A172 (cell line): Measurements from ENCODE around the gene MAMDC4. TPM values are rescaled to one million over a fixed set of nuclear protein-coding genes. Genes with fewer than 3 reads are reported as not detected.

Experiments used
- DNase-seq: peaks from one replicate; pipeline ENCODE4 v3.0.0-alpha.2; 2015; ENCODE audit warnings: low spot score
- total RNA-seq: library from RNA; depleted of rRNA; stranded (reverse); fragments of >200 nt; shearing (Covaris generic); gene quantifications from 2 replicates; pipeline ENCODE4 v1.2.3, GENCODE V29; 2014; rRNA removed

Gene MAMDC4
- total RNA-seq, 1 experiment from 2014 or later, result 7.3 TPM

DNA sequence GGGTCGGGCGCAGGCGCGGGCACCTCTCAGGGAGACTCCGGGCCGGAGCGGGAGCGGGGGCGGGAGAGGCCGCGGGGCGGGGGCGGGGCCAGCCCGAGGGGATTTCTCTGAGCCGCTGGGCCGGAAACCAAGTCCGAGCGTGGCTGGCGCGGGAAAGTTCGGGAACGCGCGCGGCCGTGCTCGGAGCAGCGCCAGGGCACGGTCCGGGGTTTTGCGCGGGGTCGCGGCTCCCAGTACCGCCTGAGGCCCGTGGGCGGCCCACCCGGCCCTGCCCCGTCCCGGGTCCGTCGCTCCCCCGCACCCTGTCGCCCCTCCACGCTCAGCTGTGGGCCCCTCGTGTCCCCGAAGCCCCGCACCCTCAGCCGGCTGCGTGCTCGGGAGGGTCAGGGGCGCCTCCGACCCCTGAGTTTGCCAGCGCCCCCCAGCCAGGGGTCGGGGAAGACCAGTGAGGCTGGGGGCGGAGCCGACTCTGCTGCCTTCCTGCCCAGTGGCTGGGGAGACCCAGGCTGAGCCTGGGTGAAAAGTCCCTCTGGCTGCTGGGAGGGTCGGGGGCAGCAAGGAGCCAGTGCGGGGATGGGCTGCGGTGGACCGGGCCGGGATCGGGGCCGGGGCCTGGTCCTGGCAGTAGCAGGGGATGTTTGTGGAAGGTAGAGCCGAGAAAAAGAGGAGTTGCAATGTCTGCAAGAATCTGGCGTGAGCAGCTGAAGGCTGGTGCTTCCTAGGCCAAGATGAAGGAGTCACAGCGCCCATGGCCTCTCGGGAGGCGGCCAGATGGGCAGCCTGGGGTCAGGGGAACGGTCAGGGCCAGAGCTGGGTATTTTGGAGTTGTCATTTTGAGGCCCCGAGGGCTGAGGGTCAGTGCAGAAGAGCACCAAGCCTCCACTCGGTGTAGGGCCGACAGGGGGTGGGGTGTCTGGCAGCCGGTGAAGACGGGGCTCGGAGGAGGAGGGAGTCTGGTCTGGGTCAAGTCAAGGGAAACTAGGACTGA lies 34.8 kb downstream of the MAMDC4 start:
- DNase-seq, result peak; percentile 42

DNA sequence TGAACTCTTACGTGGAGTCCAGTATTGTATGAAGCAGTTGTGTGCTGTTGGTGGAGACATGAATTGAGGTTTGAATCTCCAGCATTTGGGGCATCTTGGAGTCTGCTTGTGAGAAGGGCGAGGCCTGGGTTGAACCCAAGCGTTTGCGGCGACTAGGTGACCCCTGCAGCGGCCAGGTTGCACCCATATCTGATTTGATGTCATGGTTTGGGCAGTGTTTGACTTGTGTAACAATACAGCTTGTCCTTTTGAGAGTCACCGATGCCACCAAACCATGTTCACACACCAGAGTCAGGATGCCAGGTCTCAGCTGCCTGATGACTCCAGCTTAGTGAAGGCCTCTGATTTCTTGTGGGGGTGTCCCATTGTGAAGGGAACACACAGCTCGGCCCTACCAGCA lies 36.3 kb downstream of the MAMDC4 start:
- DNase-seq, result no peak

DNA sequence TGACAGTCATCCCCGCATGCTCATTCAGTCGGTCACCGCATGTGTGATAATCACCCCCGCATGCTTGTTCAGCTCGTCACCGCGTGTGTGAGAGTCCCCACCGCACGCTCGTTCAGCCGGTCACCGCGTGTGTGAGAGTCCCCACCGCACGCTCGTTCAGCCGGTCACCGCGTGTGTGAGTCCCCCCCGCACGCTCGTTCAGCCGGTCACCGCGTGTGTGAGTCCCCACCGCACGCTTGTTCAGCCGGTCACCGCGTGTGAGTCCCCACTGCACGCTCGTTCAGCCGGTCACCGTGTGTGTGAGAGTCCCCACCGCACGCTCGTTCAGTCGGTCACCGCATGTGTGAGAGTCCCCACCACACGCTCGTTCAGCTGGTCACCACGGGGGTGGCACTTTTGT lies 37.7 kb downstream of the MAMDC4 start:
- DNase-seq, result no peak

DNA sequence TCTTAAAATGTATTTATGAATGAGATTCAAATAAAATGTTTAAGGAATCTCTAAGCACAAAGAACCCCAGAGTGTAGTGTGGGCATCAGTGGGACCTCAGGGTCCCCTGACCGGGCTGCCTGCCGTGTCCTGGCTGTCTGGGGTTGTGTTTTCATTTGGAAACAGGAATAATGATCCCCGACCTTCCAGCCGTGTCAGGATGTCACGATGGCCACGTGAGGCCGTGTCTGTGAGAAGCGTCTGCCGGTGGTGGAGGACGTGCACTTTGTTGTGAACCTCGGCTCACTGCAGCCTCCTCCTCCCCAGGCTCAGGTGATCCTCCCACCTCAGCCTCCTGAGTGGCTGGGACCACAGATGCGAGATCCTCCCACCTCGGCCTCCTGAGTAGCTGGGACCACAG lies 38.5 kb downstream of the MAMDC4 start:
- no peak for DNase-seq

DNA sequence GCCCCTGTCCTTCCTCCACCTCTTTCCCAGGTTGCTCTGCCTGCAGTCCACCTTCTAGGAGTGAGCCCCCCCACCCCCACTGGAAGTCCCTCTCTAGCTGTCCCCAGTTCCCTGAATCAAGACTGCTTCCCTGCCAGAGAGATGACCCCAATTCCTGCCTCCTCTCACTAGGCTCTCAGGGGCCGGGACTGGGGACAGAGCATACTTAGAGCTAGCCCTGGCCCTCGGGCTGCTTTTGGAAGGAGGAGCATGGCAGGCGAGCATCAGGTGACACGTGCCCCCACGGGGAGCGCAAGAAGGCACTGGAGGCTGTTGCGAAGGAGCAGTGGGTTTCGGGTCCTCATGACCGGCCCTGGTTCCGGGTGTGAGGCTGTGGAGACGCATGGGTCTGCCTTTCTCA lies 43.9 kb downstream of the MAMDC4 start:
- DNase-seq, result no peak

DNA sequence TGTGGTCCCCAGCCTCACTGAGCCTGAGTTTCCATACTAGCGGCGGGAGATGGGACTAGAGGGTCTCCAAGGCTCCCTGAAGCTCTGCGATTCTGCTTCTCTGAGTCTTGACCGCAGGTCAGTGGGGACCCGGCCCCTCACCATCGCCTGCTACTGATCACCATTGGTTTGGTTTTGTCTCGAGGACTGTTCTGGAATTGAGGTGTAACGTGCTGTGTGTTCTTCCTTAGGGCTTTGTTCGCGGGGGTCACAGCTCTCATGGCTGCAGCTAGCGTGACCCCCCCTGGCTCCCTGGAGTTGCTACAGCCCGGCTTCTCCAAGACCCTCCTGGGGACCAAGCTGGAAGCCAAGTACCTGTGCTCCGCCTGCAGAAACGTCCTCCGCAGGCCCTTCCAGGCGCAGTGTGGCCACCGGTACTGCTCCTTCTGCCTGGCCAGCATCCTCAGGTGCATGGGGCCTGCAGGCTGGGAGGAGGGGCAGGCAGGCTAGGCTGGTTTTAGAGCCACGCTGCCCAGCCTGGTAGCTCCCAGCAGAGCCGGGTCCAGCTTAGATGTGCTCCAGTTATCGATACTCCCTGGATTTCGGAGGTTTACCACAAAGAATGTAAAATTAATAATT lies 46.4 kb downstream of the MAMDC4 start:
- DNase-seq, result no peak

DNA sequence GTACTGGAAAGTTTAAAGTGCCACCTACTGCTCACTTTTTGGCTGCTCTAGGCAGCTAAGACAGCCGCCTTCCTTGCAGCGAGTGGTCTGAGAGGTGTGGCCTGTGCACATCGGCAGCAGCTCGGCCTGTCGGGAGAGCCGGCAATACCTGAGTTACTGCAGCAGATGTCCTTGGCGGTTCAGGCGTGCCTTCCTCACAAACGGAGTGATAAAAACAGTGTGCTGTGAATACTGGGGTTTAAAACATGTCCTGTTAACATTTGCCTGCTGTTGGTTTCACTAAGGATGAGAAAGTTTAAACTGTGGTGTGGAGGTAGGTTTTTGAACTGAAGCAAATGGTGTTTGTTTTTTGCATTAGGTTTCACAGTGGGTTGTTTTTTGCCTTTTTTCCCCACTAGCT lies 47.0 kb downstream of the MAMDC4 start:
- DNase-seq, result no peak

DNA sequence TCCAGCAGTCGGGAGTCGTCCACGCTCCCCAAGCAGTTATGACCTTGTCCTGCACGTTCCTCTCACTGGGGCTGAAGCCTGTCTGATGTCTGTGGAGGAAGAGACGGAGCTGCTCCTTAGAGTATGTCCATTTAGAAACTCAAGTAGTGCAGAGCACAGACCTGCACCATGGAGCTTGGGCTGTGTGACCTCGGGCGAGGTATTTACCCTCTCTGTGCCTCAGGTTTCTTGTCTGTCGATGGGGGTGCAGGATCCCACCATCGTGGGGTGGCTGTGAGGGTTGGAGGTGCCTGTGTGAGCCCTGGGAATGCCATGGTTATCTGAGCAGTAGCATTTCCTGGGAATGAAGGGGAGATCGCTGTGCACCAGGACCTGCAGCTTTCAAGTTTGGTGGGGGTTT lies 48.4 kb downstream of the MAMDC4 start:
- DNase-seq, result no peak

DNA sequence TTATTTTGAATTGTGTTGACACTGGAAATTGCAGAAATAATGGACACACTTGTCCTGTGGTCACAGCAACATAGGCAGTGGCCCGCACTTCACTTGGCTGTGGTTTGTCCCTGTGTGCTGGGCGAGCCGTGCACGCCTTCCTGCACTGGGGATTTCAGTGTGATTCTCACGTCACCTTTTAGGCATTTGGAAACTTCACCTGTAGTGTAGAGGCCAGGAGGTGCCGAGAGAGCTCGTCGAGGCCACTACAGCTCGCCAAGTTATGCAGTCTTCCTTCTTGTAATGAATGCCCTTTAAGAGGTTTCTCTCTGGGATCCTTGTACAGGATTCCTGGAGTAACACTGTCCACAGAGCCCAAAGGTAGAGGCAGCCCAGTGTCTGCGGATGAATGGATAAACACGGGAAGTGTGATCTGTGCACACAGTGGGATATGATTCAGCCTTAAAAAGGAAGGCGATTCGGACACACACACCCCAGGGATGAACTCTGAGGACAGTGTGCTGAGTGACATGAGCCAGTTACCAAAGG lies 48.9 kb downstream of the MAMDC4 start:
- DNase-seq, result no peak

DNA sequence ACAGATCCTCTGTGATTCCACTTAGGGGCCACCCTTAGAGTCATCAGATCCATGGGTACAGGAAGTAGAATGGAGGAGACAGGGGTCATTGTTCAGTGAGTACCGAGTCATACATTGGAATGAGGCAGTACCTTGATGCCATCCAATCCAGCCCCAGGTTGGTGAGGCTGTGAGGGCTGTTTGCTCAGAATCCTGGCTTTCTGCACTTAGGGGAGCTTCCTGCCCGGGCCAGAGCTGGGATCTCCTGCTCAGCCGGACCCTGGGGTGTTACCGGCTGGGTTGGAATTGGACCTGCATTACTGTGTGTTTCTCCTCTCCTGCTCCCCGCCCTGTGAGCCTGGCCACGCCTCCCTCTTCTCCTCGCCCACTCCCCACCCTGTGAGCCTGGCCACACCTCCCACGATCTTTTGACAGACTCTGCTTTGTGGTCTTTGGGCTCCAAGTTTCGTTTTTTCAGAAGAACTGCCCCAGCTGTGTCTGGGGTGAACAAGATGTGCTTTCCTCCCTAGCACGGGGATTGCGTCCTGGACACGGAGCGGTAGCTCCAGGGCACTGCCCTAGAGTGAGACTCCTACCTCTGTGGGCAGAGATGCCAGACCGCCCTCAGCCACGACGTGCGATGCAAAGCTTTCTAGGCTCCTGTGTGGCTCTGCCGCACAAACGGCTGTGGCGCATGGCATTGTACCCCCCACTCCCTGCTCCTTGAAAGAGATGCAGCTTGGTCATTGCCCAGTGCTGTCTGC lies 49.5 kb downstream of the MAMDC4 start:
- DNase-seq, result peak; percentile 99

DNA sequence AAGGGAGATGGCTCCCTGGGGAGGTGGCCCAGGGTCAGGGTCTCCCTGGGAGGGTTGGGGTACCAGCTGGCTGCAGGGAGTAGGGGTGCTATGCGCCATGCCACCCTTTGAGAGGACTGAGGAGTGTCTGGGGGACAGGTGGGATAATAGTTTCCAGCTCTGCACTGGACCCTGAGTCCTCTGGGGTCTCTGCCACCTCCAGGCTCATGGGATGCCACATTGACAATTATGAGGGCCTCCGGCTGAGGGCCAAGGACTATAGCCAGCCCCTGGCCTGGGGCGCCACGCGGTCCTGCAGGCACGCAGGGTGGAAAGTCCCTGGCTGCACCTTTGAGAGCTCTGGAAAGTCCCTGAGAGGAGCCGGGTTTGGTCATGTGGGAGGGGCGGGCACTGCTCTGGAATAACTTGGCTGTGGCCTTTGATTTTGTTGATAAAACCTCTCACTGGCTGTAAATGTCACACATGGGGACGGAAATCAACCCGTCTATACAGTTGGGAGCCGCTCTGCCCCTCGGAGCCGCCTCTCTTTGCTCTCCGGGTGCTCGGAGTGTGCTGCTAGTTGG lies 50.2 kb downstream of the MAMDC4 start:
- peak; percentile 99 for DNase-seq

DNA sequence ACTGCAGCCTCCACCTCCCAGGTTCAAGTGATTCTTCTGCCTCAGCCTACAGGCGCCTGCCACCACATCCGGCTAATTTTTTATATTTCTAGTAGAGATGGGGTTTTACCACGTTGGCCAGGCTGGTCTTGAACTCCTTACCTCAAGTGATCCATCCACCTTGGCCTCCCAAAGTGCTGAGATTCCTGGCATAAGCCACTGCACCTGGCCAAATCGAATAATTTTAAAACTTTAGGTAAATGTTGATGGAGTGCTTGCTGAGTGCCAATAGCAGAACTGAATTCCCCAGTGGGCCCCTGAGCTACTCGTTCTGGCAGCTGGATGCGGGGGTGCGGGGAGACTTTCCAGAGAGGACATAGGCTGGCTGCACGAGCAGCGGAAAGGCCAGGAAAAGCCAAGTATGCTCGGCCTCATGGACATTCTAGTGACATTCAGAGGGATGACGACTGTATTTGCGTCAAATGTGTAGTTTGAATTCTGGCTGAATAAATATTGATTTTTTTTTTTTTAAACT lies 51.0 kb downstream of the MAMDC4 start:
- DNase-seq, result no peak

DNA sequence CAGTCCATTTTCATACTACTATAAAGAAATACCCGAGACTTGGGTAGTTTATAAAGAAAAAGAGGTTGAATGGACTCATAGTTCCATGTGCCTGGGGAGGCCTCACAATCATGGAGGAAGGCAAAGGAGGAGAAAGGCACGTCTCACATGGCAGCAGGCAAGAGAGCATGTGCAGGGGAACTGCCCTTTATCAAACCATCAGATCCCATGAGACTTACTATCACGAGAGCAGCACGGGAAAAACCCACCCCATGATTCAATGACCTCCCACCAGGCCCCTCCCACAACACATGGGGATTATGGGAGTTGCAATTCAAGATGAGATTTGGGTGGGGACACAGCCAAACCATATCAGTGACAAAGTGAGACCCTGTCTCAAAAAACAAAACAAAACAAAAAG lies 54.1 kb downstream of the MAMDC4 start:
- no peak for DNase-seq

DNA sequence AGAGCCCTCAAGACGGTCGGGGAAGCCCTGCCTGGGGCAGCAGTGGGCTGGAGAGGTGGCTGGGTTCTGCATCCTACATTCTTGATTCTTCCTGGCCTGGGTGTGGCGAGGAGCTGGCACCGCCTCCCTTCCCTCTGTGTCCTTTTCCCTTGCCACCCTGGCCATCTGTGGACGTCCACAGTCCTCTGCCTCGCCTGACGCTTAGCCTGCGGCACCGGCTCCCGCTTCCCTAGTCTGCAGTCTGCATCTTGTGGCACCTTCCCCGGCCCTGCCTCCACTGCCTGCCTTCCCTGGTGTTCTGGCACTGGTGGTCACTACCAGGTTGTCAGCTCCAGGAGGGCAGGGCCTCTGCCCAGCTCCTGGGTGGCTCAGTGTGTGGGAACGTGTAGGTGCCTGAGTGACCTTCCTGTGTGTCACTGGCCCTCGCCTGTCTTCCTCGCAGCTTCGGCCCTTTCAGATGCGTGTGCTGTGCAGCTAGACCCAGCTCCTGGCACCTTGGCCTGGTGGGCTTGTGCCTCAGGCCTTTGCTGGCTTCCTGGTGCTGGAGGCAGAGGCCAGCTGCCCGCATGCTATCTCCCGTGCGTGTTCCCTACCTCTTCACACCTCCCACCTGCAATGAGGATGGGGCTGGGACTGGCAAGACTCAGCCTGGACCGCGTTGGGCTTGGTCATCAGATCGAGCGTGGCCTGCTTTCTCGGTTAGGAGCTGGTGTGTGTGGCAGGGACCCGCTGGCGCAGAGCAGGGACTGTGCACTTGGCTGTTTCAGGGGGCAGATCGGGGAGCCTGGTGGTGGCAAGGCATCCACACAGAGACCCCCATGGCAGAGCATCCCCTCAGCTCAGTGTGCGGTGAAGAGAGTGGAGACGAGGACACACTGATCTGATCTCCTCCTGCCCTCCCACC lies 55.1 kb downstream of the MAMDC4 start:
- no peak for DNase-seq

Other genes with a start within 250 kb of the MAMDC4 start
- gene EGFL7, start 189.4 kb upstream of the MAMDC4 start, total RNA-seq, result 110 and 127 TPM in 2 replicates
- gene AGPAT2, start 164.9 kb upstream of the MAMDC4 start, total RNA-seq, result 79.4 and 88.8 TPM in 2 replicates
- 16.0 and 16.7 TPM in 2 replicates for gene DIPK1B, start 139.8 kb upstream of the MAMDC4 start, total RNA-seq
- gene LCN10, start 109.4 kb upstream of the MAMDC4 start, total RNA-seq, result not detected in 2 replicates
- not detected in 2 replicates for gene LCN6, start 103.8 kb upstream of the MAMDC4 start, total RNA-seq
- not detected in 2 replicates for gene LCN8, start 94.1 kb upstream of the MAMDC4 start, total RNA-seq
- not detected in 2 replicates for gene LCN15, start 87.8 kb upstream of the MAMDC4 start, total RNA-seq
- 74.4 and 101 TPM in 2 replicates for gene TMEM141, start 61.0 kb upstream of the MAMDC4 start, total RNA-seq
- 0.45 and 0.55 TPM in 2 replicates for gene CCDC183, start 56.0 kb upstream of the MAMDC4 start, total RNA-seq
- gene RABL6, start 44.4 kb upstream of the MAMDC4 start, total RNA-seq, result 138 and 144 TPM in 2 replicates
- 1.8 and 2.1 TPM in 2 replicates for gene AJM1, start 9.9 kb upstream of the MAMDC4 start, total RNA-seq
- gene PHPT1, start 2.9 kb upstream of the MAMDC4 start, total RNA-seq, result 119 and 151 TPM in 2 replicates
- 882 and 886 TPM in 2 replicates for gene EDF1, start 14.0 kb downstream of the MAMDC4 start, total RNA-seq
- gene TRAF2, start 34.2 kb downstream of the MAMDC4 start, total RNA-seq, result 20.9 and 28.4 TPM in 2 replicates
- 379 and 400 TPM in 2 replicates for gene FBXW5, start 92.4 kb downstream of the MAMDC4 start, total RNA-seq
- gene C8G, start 92.9 kb downstream of the MAMDC4 start, total RNA-seq, result not detected in 2 replicates
- gene LCN12, start 99.9 kb downstream of the MAMDC4 start, total RNA-seq, result 0.07 and 2.2 TPM in 2 replicates
- 1.6 TPM in 1 of 2 replicates, not detected in the other for gene PTGDS, start 125.2 kb downstream of the MAMDC4 start, total RNA-seq
- 0.26 TPM in 1 of 2 replicates, not detected in the other for gene LCNL1, start 130.6 kb downstream of the MAMDC4 start, total RNA-seq
- gene PAXX, start 140.1 kb downstream of the MAMDC4 start, total RNA-seq, result 104 and 109 TPM in 2 replicates
- 126 and 133 TPM in 2 replicates for gene CLIC3, start 144.2 kb downstream of the MAMDC4 start, total RNA-seq
- 32.3 and 33.5 TPM in 2 replicates for gene ABCA2, start 175.9 kb downstream of the MAMDC4 start, total RNA-seq
- 0.07 TPM in 1 of 2 replicates, not detected in the other for gene FUT7, start 179.7 kb downstream of the MAMDC4 start, total RNA-seq
- 47.4 and 49.6 TPM in 2 replicates for gene NPDC1, start 193.8 kb downstream of the MAMDC4 start, total RNA-seq
- gene ENTPD2, start 201.7 kb downstream of the MAMDC4 start, total RNA-seq, result not detected in 2 replicates
- gene SAPCD2, start 218.2 kb downstream of the MAMDC4 start, total RNA-seq, result 76.4 and 92.3 TPM in 2 replicates
- 94.6 and 109 TPM in 2 replicates for gene UAP1L1, start 225.2 kb downstream of the MAMDC4 start, total RNA-seq
- 196 and 197 TPM in 2 replicates for gene MAN1B1, start 234.6 kb downstream of the MAMDC4 start, total RNA-seq